HG02588 (cell line): ENCODE data around the gene WWOX.

ENCODE experiments used
- ATAC-seq: cut with Tn5 transposase; IDR thresholded peaks from one replicate; pipeline ENCODE4 v1.9.1; 2021; ENCODE audit warnings: mild to moderate bottlenecking, moderate library complexity; ENCODE audit not compliant: unreplicated experiment

The WWOX gene

GRCh38 chr16:78485188-78485916, 385.9 kb downstream of the WWOX start:
- ATAC-seq, result no peak

- ATAC-seq, result no peak
Observed at GRCh38 chr16:78485917-78486257, 386.4 kb downstream of the WWOX start.

GRCh38 chr16:78487471-78487870, 388.0 kb downstream of the WWOX start:
- ATAC-seq, result no peak

- no peak for ATAC-seq
Observed at GRCh38 chr16:78489072-78489471, 389.6 kb downstream of the WWOX start.

GRCh38 chr16:78489631-78490030, 390.2 kb downstream of the WWOX start:
- ATAC-seq, result no peak

- ATAC-seq, result no peak
Observed at GRCh38 chr16:78490431-78490830, 391.0 kb downstream of the WWOX start.

GRCh38 chr16:78490847-78491246, 391.4 kb downstream of the WWOX start:
- ATAC-seq, result no peak

- ATAC-seq, result no peak
Observed at GRCh38 chr16:78493573-78493972, 394.1 kb downstream of the WWOX start.

GRCh38 chr16:78494105-78494504, 394.7 kb downstream of the WWOX start:
- no peak for ATAC-seq

- no peak for ATAC-seq
Observed at GRCh38 chr16:78494674-78495073, 395.2 kb downstream of the WWOX start.

- ATAC-seq, result no peak
Observed at GRCh38 chr16:78496189-78496588, 396.7 kb downstream of the WWOX start.

GRCh38 chr16:78499399-78499798, 399.9 kb downstream of the WWOX start:
- ATAC-seq, result no peak

GRCh38 chr16:78500659-78501270, 401.3 kb downstream of the WWOX start:
- ATAC-seq, result no peak

GRCh38 chr16:78501744-78502143, 402.3 kb downstream of the WWOX start:
- no peak for ATAC-seq

GRCh38 chr16:78502812-78503350, 403.4 kb downstream of the WWOX start:
- ATAC-seq, result no peak

- no peak for ATAC-seq
Observed at GRCh38 chr16:78503602-78504001, 404.1 kb downstream of the WWOX start.

GRCh38 chr16:78504401-78504851, 405.0 kb downstream of the WWOX start:
- ATAC-seq, result no peak

GRCh38 chr16:78505036-78505435, 405.6 kb downstream of the WWOX start:
- ATAC-seq, result no peak

GRCh38 chr16:78505544-78506366, 406.3 kb downstream of the WWOX start:
- ATAC-seq, result no peak

GRCh38 chr16:78506367-78507193, 407.1 kb downstream of the WWOX start:
- ATAC-seq, result no peak

GRCh38 chr16:78507576-78507975, 408.1 kb downstream of the WWOX start:
- no peak for ATAC-seq
